ENCODE measurements around the gene TROAP.
"Not testable (repeated sequence)": the region's sequence is repeated elsewhere in the genome, so short reads cannot be mapped to it uniquely, and the experiment has no call there.

TROAP gene

GRCh38 chr12:49305762-49306510 is 17.1 kb upstream of the TROAP start:
- H3K27ac ChIP-seq (ENCODE audit: low read depth, low read length), result no peak overlapping the region
- H2AK5ac ChIP-seq (ENCODE audit: low read length), result no peak overlapping the region
- H2BK120ac ChIP-seq (ENCODE audit: low read depth, low read length), result no peak overlapping the region
- H3K36me3 ChIP-seq (ENCODE audit: control insufficient read depth, insufficient read depth, low read length), result no peaks in the 10 kb centered on the region
- no peak overlapping the region for H4K8ac ChIP-seq (ENCODE audit: low read depth, low read length)
- no peak for DNase-seq
- H4K5ac ChIP-seq (ENCODE audit: low read length), result no peak overlapping the region
- no CpG with 5 or more reads among the region's 6 CpGs for WGBS (ENCODE audit: extremely low coverage, insufficient coverage, low lambda C conversion rate)
- no peaks in the 10 kb centered on the region for H3K79me2 ChIP-seq (ENCODE audit: control insufficient read depth, insufficient read depth, low read length)
- H3K56ac ChIP-seq (ENCODE audit: low read length), result no peak overlapping the region
- H3K4me2 ChIP-seq (ENCODE audit: low read length), result no peak overlapping the region
- H3K4me3 ChIP-seq (ENCODE audit: low read length), result no peak overlapping the region
- no peak overlapping the region for H3K9ac ChIP-seq (ENCODE audit: low read length)
- no peak overlapping the region for H3K18ac ChIP-seq (ENCODE audit: low read length)
- no peak overlapping the region for H3K23ac ChIP-seq (ENCODE audit: low read length)
- H2BK15ac ChIP-seq (replicated peaks; ENCODE audit: low read depth), result no peak overlapping the region
- no peaks in the 10 kb centered on the region for H3K79me1 ChIP-seq (ENCODE audit: low read length)
- H3K27me3 ChIP-seq (ENCODE audit: insufficient read depth, low read length, poor library complexity), result peaks cover 2% of the 10 kb centered on the region
- H3K4me1 ChIP-seq (ENCODE audit: control insufficient read depth, low read depth, low read length), result no peaks in the 10 kb centered on the region
- no peak overlapping the region for H2BK5ac ChIP-seq (ENCODE audit: low read length)
- no peak overlapping the region for H3K4ac ChIP-seq (ENCODE audit: low read depth, low read length)

GRCh38 chr12:49309386-49309785 is 13.7 kb upstream of the TROAP start:
- H3K36me3 ChIP-seq (ENCODE audit: control insufficient read depth, insufficient read depth, low read length), result no peaks in the 10 kb centered on the region
- no peak overlapping the region for H3K18ac ChIP-seq (ENCODE audit: low read length)
- no peaks in the 10 kb centered on the region for H3K79me1 ChIP-seq (ENCODE audit: low read length)
- H3K27me3 ChIP-seq (ENCODE audit: insufficient read depth, low read length, poor library complexity), result peaks cover 2% of the 10 kb centered on the region
- no peak overlapping the region for H3K9ac ChIP-seq (ENCODE audit: low read length)
- no CpG with 5 or more reads among the region's 7 CpGs for WGBS (ENCODE audit: extremely low coverage, insufficient coverage, low lambda C conversion rate)
- H2BK15ac ChIP-seq (replicated peaks; ENCODE audit: low read depth), result no peak overlapping the region
- no peak overlapping the region for H2AK5ac ChIP-seq (ENCODE audit: low read length)
- H3K4me1 ChIP-seq (ENCODE audit: control insufficient read depth, low read depth, low read length), result no peaks in the 10 kb centered on the region
- no peak overlapping the region for H3K27ac ChIP-seq (ENCODE audit: low read depth, low read length)
- H3K4me2 ChIP-seq (ENCODE audit: low read length), result no peak overlapping the region
- no peak overlapping the region for H3K23ac ChIP-seq (ENCODE audit: low read length)
- no peaks in the 10 kb centered on the region for H3K79me2 ChIP-seq (ENCODE audit: control insufficient read depth, insufficient read depth, low read length)
- no peak overlapping the region for H3K4me3 ChIP-seq (ENCODE audit: low read length)
- peak; percentile 37 for DNase-seq
- H4K8ac ChIP-seq (ENCODE audit: low read depth, low read length), result no peak overlapping the region
- no peak overlapping the region for H3K4ac ChIP-seq (ENCODE audit: low read depth, low read length)
- H2BK5ac ChIP-seq (ENCODE audit: low read length), result no peak overlapping the region
- no peak overlapping the region for H3K56ac ChIP-seq (ENCODE audit: low read length)
- no peak overlapping the region for H4K5ac ChIP-seq (ENCODE audit: low read length)
- H2BK120ac ChIP-seq (ENCODE audit: low read depth, low read length), result no peak overlapping the region

GRCh38 chr12:49310451-49311000 is 12.5 kb upstream of the TROAP start:
- WGBS (ENCODE audit: extremely low coverage, insufficient coverage, low lambda C conversion rate), result no CpG with 5 or more reads among the region's 3 CpGs
- H2BK15ac ChIP-seq (replicated peaks; ENCODE audit: low read depth), result not testable (repeated sequence)

GRCh38 chr12:49314811-49315210 is 8.2 kb upstream of the TROAP start:
- WGBS (ENCODE audit: extremely low coverage, insufficient coverage, low lambda C conversion rate), result no CpG with 5 or more reads among the region's 1 CpG
- no peaks in the 10 kb centered on the region for H3K4me1 ChIP-seq (ENCODE audit: control insufficient read depth, low read depth, low read length)
- H3K4me3 ChIP-seq (ENCODE audit: low read length), result no peak overlapping the region
- no peak overlapping the region for H2BK15ac ChIP-seq (replicated peaks; ENCODE audit: low read depth)
- H3K4me2 ChIP-seq (ENCODE audit: low read length), result no peak overlapping the region
- no peak overlapping the region for H2BK5ac ChIP-seq (ENCODE audit: low read length)
- H3K79me2 ChIP-seq (ENCODE audit: control insufficient read depth, insufficient read depth, low read length), result no peaks in the 10 kb centered on the region
- H3K27me3 ChIP-seq (ENCODE audit: insufficient read depth, low read length, poor library complexity), result no peaks in the 10 kb centered on the region
- H3K18ac ChIP-seq (ENCODE audit: low read length), result no peak overlapping the region
- no peaks in the 10 kb centered on the region for H3K79me1 ChIP-seq (ENCODE audit: low read length)
- no peak overlapping the region for H4K8ac ChIP-seq (ENCODE audit: low read depth, low read length)
- no peak overlapping the region for H3K23ac ChIP-seq (ENCODE audit: low read length)
- no peaks in the 10 kb centered on the region for H3K36me3 ChIP-seq (ENCODE audit: control insufficient read depth, insufficient read depth, low read length)
- H3K27ac ChIP-seq (ENCODE audit: low read depth, low read length), result no peak overlapping the region
- no peak overlapping the region for H3K9ac ChIP-seq (ENCODE audit: low read length)
- H3K4ac ChIP-seq (ENCODE audit: low read depth, low read length), result no peak overlapping the region
- H2AK5ac ChIP-seq (ENCODE audit: low read length), result no peak overlapping the region
- no peak overlapping the region for H4K5ac ChIP-seq (ENCODE audit: low read length)
- no peak for DNase-seq
- H2BK120ac ChIP-seq (ENCODE audit: low read depth, low read length), result no peak overlapping the region
- H3K56ac ChIP-seq (ENCODE audit: low read length), result no peak overlapping the region

More at GRCh38 chr12:49310451-49311000, 12.5 kb upstream of the TROAP start:
- not testable (repeated sequence) for H3K9ac ChIP-seq (ENCODE audit: low read length); H3K4me2 ChIP-seq (ENCODE audit: low read length); H3K79me1 ChIP-seq (ENCODE audit: low read length); H4K8ac ChIP-seq (ENCODE audit: low read depth, low read length); H2BK5ac ChIP-seq (ENCODE audit: low read length); H3K56ac ChIP-seq (ENCODE audit: low read length); DNase-seq; H3K36me3 ChIP-seq (ENCODE audit: control insufficient read depth, insufficient read depth, low read length); H3K79me2 ChIP-seq (ENCODE audit: control insufficient read depth, insufficient read depth, low read length); H3K4me3 ChIP-seq (ENCODE audit: low read length); H4K5ac ChIP-seq (ENCODE audit: low read length); H2AK5ac ChIP-seq (ENCODE audit: low read length); H2BK120ac ChIP-seq (ENCODE audit: low read depth, low read length); H3K18ac ChIP-seq (ENCODE audit: low read length); H3K27ac ChIP-seq (ENCODE audit: low read depth, low read length); H3K27me3 ChIP-seq (ENCODE audit: insufficient read depth, low read length, poor library complexity); H3K4ac ChIP-seq (ENCODE audit: low read depth, low read length); H3K4me1 ChIP-seq (ENCODE audit: control insufficient read depth, low read depth, low read length); H3K23ac ChIP-seq (ENCODE audit: low read length)

- H2AK5ac ChIP-seq (ENCODE audit: low read length); H3K4me1 ChIP-seq (ENCODE audit: control insufficient read depth, low read depth, low read length); H3K4me2 ChIP-seq (ENCODE audit: low read length); DNase-seq; H3K9ac ChIP-seq (ENCODE audit: low read length); H2BK15ac ChIP-seq (replicated peaks; ENCODE audit: low read depth); H3K4ac ChIP-seq (ENCODE audit: low read depth, low read length); H3K18ac ChIP-seq (ENCODE audit: low read length); H3K36me3 ChIP-seq (ENCODE audit: control insufficient read depth, insufficient read depth, low read length); H3K79me1 ChIP-seq (ENCODE audit: low read length); H3K79me2 ChIP-seq (ENCODE audit: control insufficient read depth, insufficient read depth, low read length); H3K27ac ChIP-seq (ENCODE audit: low read depth, low read length); H4K5ac ChIP-seq (ENCODE audit: low read length); H2BK5ac ChIP-seq (ENCODE audit: low read length); H3K23ac ChIP-seq (ENCODE audit: low read length); H3K56ac ChIP-seq (ENCODE audit: low read length); H3K27me3 ChIP-seq (ENCODE audit: insufficient read depth, low read length, poor library complexity); H2BK120ac ChIP-seq (ENCODE audit: low read depth, low read length); H4K8ac ChIP-seq (ENCODE audit: low read depth, low read length); H3K4me3 ChIP-seq (ENCODE audit: low read length): not testable (repeated sequence)
- WGBS (ENCODE audit: extremely low coverage, insufficient coverage, low lambda C conversion rate), result no CpG with 5 or more reads among the region's 10 CpGs
Observed at GRCh38 chr12:49317118-49317517, 5.9 kb upstream of the TROAP start.

All from mesendoderm (in vitro differentiated cells).